ENCODE results near the gene UTP3.

- TF ChIP-seq NFIC (IDR thresholded peaks at IDR 0.05), result no peak
- no peak for TF ChIP-seq EP300 (IDR thresholded peaks at IDR 0.05; ENCODE audit: borderline replicate concordance)
- TF ChIP-seq FOXM1 (IDR thresholded peaks at IDR 0.05; ENCODE audit: borderline replicate concordance, low read depth), result no peak
- TF ChIP-seq, protein P1, sequence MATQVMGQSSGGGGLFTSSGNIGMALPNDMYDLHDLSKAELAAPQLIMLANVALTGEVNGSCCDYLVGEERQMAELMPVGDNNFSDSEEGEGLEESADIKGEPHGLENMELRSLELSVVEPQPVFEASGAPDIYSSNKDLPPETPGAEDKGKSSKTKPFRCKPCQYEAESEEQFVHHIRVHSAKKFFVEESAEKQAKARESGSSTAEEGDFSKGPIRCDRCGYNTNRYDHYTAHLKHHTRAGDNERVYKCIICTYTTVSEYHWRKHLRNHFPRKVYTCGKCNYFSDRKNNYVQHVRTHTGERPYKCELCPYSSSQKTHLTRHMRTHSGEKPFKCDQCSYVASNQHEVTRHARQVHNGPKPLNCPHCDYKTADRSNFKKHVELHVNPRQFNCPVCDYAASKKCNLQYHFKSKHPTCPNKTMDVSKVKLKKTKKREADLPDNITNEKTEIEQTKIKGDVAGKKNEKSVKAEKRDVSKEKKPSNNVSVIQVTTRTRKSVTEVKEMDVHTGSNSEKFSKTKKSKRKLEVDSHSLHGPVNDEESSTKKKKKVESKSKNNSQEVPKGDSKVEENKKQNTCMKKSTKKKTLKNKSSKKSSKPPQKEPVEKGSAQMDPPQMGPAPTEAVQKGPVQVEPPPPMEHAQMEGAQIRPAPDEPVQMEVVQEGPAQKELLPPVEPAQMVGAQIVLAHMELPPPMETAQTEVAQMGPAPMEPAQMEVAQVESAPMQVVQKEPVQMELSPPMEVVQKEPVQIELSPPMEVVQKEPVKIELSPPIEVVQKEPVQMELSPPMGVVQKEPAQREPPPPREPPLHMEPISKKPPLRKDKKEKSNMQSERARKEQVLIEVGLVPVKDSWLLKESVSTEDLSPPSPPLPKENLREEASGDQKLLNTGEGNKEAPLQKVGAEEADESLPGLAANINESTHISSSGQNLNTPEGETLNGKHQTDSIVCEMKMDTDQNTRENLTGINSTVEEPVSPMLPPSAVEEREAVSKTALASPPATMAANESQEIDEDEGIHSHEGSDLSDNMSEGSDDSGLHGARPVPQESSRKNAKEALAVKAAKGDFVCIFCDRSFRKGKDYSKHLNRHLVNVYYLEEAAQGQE (IDR thresholded peaks at IDR 0.05; ENCODE audit: low read depth), result no peak
- TF ChIP-seq YY1 (IDR thresholded peaks at IDR 0.05; ENCODE audit: low read depth), result no peak
- TF ChIP-seq, protein P2, sequence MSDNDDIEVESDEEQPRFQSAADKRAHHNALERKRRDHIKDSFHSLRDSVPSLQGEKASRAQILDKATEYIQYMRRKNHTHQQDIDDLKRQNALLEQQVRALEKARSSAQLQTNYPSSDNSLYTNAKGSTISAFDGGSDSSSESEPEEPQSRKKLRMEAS (IDR thresholded peaks at IDR 0.05), result no peak
- TF ChIP-seq TEAD4 (IDR thresholded peaks at IDR 0.05), result no peak
- TF ChIP-seq RAD21 (IDR thresholded peaks at IDR 0.05; ENCODE audit: low read depth), result no peak
- TF ChIP-seq TAF1 (IDR thresholded peaks at IDR 0.05; ENCODE audit: low read depth), result no peak
- no peak for TF ChIP-seq ZBTB7A (IDR thresholded peaks at IDR 0.05; ENCODE audit: low read depth)
Measured at GRCh38 chr4:70709611-70710205, 21.4 kb downstream of the UTP3 start.

Measured in Ishikawa (cell line).